H1 (cell line): ENCODE measurements around the gene UTP15. TPM values are rescaled to one million over a fixed set of nuclear protein-coding genes. Genes with fewer than 3 reads are reported as not detected.

Experiments
- CTCF ChIA-PET: fragments of 300-600 bp; sonication (Branson Sonifier 250); formaldehyde crosslinking; loops from one replicate; lab custom pipeline; 2021; ENCODE audit not compliant: partially characterized antibody; lab: Charles Lee
- POLR2A ChIA-PET: fragments of 300-600 bp; sonication (Branson Sonifier 250); formaldehyde crosslinking; loops from one replicate; lab custom pipeline; 2021; ENCODE audit warnings: inconsistent platforms; ENCODE audit not compliant: partially characterized antibody; lab: Charles Lee
- DNase-seq, 2 experiments: peaks; one replicate each; pipeline versions ENCODE4 v3.0.0 to v3.0.0-alpha.2; 2010 to 2022; ENCODE audit warnings: low spot score in 2 of 2, low read depth in 1 of 2, mixed read lengths in 1 of 2
- FAIRE-seq: peaks from 2 replicates; lab custom pipeline; 2011; peaks lifted over from hg19 to GRCh38; lab: Jason Lieb, UNC
- H2AFZ ChIP-seq: 2 replicates; pipeline ENCODE4 v1.8.1; 2012; ENCODE audit warnings: low read length, inconsistent platforms
- H2AK5ac ChIP-seq: 2 replicates; pipeline ENCODE4 v1.6.1; 2013; ENCODE audit warnings: low read depth, low read length
- H2BK120ac ChIP-seq: replicated peaks from 2 replicates; pipeline ENCODE3; 2013; ENCODE audit warnings: low read depth, low read length, inconsistent platforms
- H2BK12ac ChIP-seq: 2 replicates; pipeline ENCODE4 v1.6.1; 2013; ENCODE audit warnings: low read depth, low read length
- H2BK15ac ChIP-seq: 2 replicates; pipeline ENCODE4 v1.6.1; 2013; ENCODE audit warnings: low read length
- H2BK20ac ChIP-seq: 2 replicates; pipeline ENCODE4 v1.6.1; 2013; ENCODE audit warnings: low read length
- H2BK5ac ChIP-seq: 2 replicates; pipeline ENCODE4 v1.6.1; 2013; ENCODE audit warnings: low read depth, low read length
- H3K14ac ChIP-seq: 2 replicates; pipeline ENCODE4 v1.6.1; 2013; ENCODE audit warnings: inconsistent platforms; ENCODE audit not compliant: insufficient read length
- H3K18ac ChIP-seq: 2 replicates; pipeline ENCODE4 v1.6.1; 2013; ENCODE audit warnings: low read length; ENCODE audit errors: extremely low read depth
- H3K23ac ChIP-seq: 2 replicates; pipeline ENCODE4 v1.6.1; 2013; ENCODE audit warnings: inconsistent platforms; ENCODE audit not compliant: insufficient read length
- H3K23me2 ChIP-seq: 2 replicates; pipeline ENCODE4 v1.6.1; 2013; ENCODE audit warnings: low read depth, low read length
- H3K27ac ChIP-seq: 2 replicates; pipeline ENCODE4 v1.6.1; 2011; ENCODE audit warnings: low read depth, low read length, inconsistent platforms
- H3K27me3 ChIP-seq, 4 experiments: replicated peaks in 1 of 4; 1 replicate in 1 of 4; 2 replicates in 3 of 4; pipeline versions ENCODE4 v1.6.1 to v1.8.1; 2011 to 2013; ENCODE audit warnings: low read length in 3 of 4, mild to moderate bottlenecking in 3 of 4, inconsistent platforms in 2 of 4, mixed read lengths in 2 of 4, moderate library complexity in 1 of 4; ENCODE audit not compliant: control insufficient read depth in 3 of 4, insufficient read depth in 3 of 4; ENCODE audit errors: extremely low read depth in 1 of 4
- H3K36me3 ChIP-seq, 4 experiments: 2 replicates each; pipeline versions ENCODE4 v1.6.1 to v1.8.1; 2011 to 2013; ENCODE audit warnings: mild to moderate bottlenecking in 4 of 4, low read length in 3 of 4, moderate library complexity in 2 of 4, control low read depth in 1 of 4, inconsistent platforms in 1 of 4; ENCODE audit not compliant: insufficient read depth in 4 of 4, control insufficient read depth in 2 of 4
- H3K4ac ChIP-seq: replicated peaks from 2 replicates; pipeline ENCODE3; 2013; ENCODE audit warnings: low read length, low read depth, mixed read lengths, inconsistent platforms; ENCODE audit not compliant: insufficient read length
- H3K4me1 ChIP-seq, 4 experiments: replicated peaks in 1 of 4; 1 replicate in 1 of 4; 2 replicates in 3 of 4; pipeline versions ENCODE4 v1.6.1 to v1.8.1; 2011 to 2013; ENCODE audit warnings: low read length in 3 of 4, inconsistent platforms in 2 of 4, mixed read lengths in 1 of 4; ENCODE audit not compliant: insufficient read depth in 4 of 4, control insufficient read depth in 3 of 4
- H3K4me2 ChIP-seq, 2 experiments: 2 replicates each; pipeline versions ENCODE4 v1.6.1 to v1.8.1; 2011 to 2013; ENCODE audit warnings: low read depth in 2 of 2, low read length in 2 of 2, control low read depth in 1 of 2, inconsistent platforms in 1 of 2, mild to moderate bottlenecking in 1 of 2; ENCODE audit not compliant: insufficient read depth in 1 of 2
- H3K4me3 ChIP-seq, 4 experiments: fragments of 200-600, 300-600 bp in 1 of 4; sonication (generic), shearing (Covaris generic), sonication (Bioruptor Twin) in 1 of 4; 2 replicates each; pipeline versions ENCODE4 v1.5.1 to v1.8.1; 2011 to 2016; ENCODE audit warnings: low read length in 4 of 4, low read depth in 3 of 4, control low read depth in 2 of 4, inconsistent platforms in 2 of 4, mild to moderate bottlenecking in 2 of 4, mixed read lengths in 1 of 4, moderate library complexity in 1 of 4; ENCODE audit not compliant: insufficient read depth in 2 of 4; ENCODE audit errors: extremely low read depth in 1 of 4
- H3K56ac ChIP-seq: replicated peaks from 2 replicates; pipeline ENCODE3; 2013; ENCODE audit warnings: low read depth, mild to moderate bottlenecking, mixed read lengths, low read length, inconsistent platforms; ENCODE audit not compliant: insufficient read length
- H3K79me1 ChIP-seq: 2 replicates; pipeline ENCODE4 v1.6.1; 2013; ENCODE audit warnings: low read depth, low read length, control low read depth
- H3K79me2 ChIP-seq, 2 experiments: 2 replicates each; pipeline versions ENCODE4 v1.6.1 to v1.8.1; 2012 to 2013; ENCODE audit warnings: low read length in 2 of 2, mild to moderate bottlenecking in 2 of 2, inconsistent platforms in 1 of 2; ENCODE audit not compliant: insufficient read depth in 2 of 2, control insufficient read depth in 1 of 2
- H3K9ac ChIP-seq, 4 experiments: replicated peaks in 1 of 4; 1 replicate in 1 of 4; 2 replicates in 3 of 4; pipeline versions ENCODE4 v1.6.1 to v1.8.1; 2011 to 2013; ENCODE audit warnings: low read depth in 3 of 4, low read length in 3 of 4, control low read depth in 2 of 4, mild to moderate bottlenecking in 2 of 4, moderate library complexity in 2 of 4, inconsistent platforms in 1 of 4; ENCODE audit errors: extremely low read depth in 1 of 4
- H3K9me3 ChIP-seq, 2 experiments: 2 replicates each; pipeline versions ENCODE4 v1.6.1 to v1.8.1; 2012 to 2013; ENCODE audit warnings: mild to moderate bottlenecking in 2 of 2, moderate library complexity in 2 of 2, control low read depth in 1 of 2, inconsistent platforms in 1 of 2, low read depth in 1 of 2, low read length in 1 of 2, mixed read lengths in 1 of 2; ENCODE audit not compliant: insufficient read depth in 2 of 2
- H4K20me1 ChIP-seq, 2 experiments: replicated peaks in 1 of 2; 2 replicates each; pipeline versions ENCODE3 to v1.8.1; 2011 to 2013; ENCODE audit warnings: inconsistent platforms in 2 of 2, low read length in 2 of 2, mild to moderate bottlenecking in 1 of 2; ENCODE audit not compliant: insufficient read depth in 2 of 2, control insufficient read depth in 1 of 2
- H4K5ac ChIP-seq: 2 replicates; pipeline ENCODE4 v1.6.1; 2013; ENCODE audit warnings: low read length, low read depth, mixed read lengths, inconsistent platforms; ENCODE audit not compliant: insufficient read length
- H4K8ac ChIP-seq: 2 replicates; pipeline ENCODE4 v1.8.0; 2013; ENCODE audit warnings: mild to moderate bottlenecking, moderate library complexity, low read length, inconsistent platforms; ENCODE audit not compliant: insufficient read depth; ENCODE audit errors: extremely low read depth
- H4K91ac ChIP-seq: replicated peaks from 2 replicates; pipeline ENCODE3; 2013; ENCODE audit warnings: low read length, mixed read lengths, inconsistent platforms; ENCODE audit not compliant: insufficient read length
- CBX8 ChIP-seq: fragments of 300-800, 300-1000 bp; sonication (generic); IDR thresholded peaks from 2 replicates; pipeline ENCODE4 v1.7.1; 2016; ENCODE audit warnings: low read depth, low read length, borderline replicate concordance
- FOSL1 ChIP-seq: IDR thresholded peaks from 2 replicates; pipeline ENCODE4 v1.6.1; 2011; ENCODE audit warnings: mild to moderate bottlenecking, low read depth, low read length, moderate library complexity; ENCODE audit not compliant: insufficient read depth
- JUN ChIP-seq: IDR thresholded peaks from 2 replicates; pipeline ENCODE4 v1.6.1; 2011; ENCODE audit warnings: low read depth, mild to moderate bottlenecking, improper control_type of control experiment, low read length
- JUND ChIP-seq: IDR thresholded peaks from 2 replicates; pipeline ENCODE4 v1.6.1; 2011; ENCODE audit warnings: mild to moderate bottlenecking, improper control_type of control experiment, low read length
- MAFK ChIP-seq: IDR thresholded peaks from 2 replicates; pipeline ENCODE4 v1.6.1; 2012; ENCODE audit warnings: low read depth, mild to moderate bottlenecking, improper control_type of control experiment, low read length
- PHF8 ChIP-seq: fragments of 200-600 bp; sonication (generic); conservative IDR thresholded peaks from 2 replicates; pipeline ENCODE4 v1.7.1; 2012; ENCODE audit warnings: low read depth, mild to moderate bottlenecking, inconsistent platforms, low read length, moderate library complexity
- POLR2AphosphoS5 ChIP-seq: IDR thresholded peaks from 2 replicates; pipeline ENCODE4 v1.6.1; 2011; ENCODE audit warnings: low read depth, low read length
- SAP30 ChIP-seq: fragments of 300-600 bp; sonication (generic); IDR thresholded peaks from 2 replicates; pipeline ENCODE4 v1.7.1; 2012; ENCODE audit warnings: low read length, moderate library complexity, mild to moderate bottlenecking, inconsistent platforms; ENCODE audit not compliant: insufficient read depth, insufficient replicate concordance
- YY1 ChIP-seq: IDR thresholded peaks from 2 replicates; pipeline ENCODE4 v1.6.1; 2011; ENCODE audit warnings: low read depth, mild to moderate bottlenecking, low read length
- WGBS, 2 experiments: shearing (Covaris generic) in 1 of 2; methylation state at CpG; one replicate each; pipeline versions ENCODE4 v1.1.6 to v1.1.7; 2013 to 2015; ENCODE audit warnings: low lambda C conversion rate in 2 of 2, mixed read lengths in 2 of 2, inconsistent platforms in 1 of 2, low coverage in 1 of 2, missing lambda C conversion rate in 1 of 2; ENCODE audit not compliant: insufficient replicate concordance in 2 of 2, insufficient coverage in 1 of 2, insufficient read length in 1 of 2; ENCODE audit errors: extremely low coverage in 1 of 2, missing lambda C conversion rate in 1 of 2; 5-methylcytosine and 5-hydroxymethylcytosine counted together
- polyA plus RNA-seq, 7 experiments: library from polyadenylated mRNA; depleted of rRNA in 3 of 7; stranded (reverse) in 5 of 7; unstranded in 2 of 7; fragments of >200 nt in 5 of 7; fragments of 200-250 nt in 2 of 7; gene quantifications; 1 replicate in 5 of 7; 2 replicates in 1 of 7; 4 replicates in 1 of 7; pipeline versions ENCODE4 v1.2.1 to v1.2.3, GENCODE V29; 2011 to 2013; ENCODE audit warnings: missing spikeins in 2 of 7, mixed read lengths in 2 of 7
- total RNA-seq: library from RNA; stranded (reverse); fragmentation: NEBNext Ultra II Directional; extraction: Animal tissue kit (Norgen Biotek cat#: 25700); gene quantifications from 2 replicates; pipeline ENCODE4 v1.2.1, GENCODE V29; 2021

Gene UTP15
- total and polyA plus RNA-seq, 2 of the 8 experiments (the other 6 are each of a cell fraction or from before 2014, with no cell fraction given), result 14.3 to 33.6 TPM

DNA sequence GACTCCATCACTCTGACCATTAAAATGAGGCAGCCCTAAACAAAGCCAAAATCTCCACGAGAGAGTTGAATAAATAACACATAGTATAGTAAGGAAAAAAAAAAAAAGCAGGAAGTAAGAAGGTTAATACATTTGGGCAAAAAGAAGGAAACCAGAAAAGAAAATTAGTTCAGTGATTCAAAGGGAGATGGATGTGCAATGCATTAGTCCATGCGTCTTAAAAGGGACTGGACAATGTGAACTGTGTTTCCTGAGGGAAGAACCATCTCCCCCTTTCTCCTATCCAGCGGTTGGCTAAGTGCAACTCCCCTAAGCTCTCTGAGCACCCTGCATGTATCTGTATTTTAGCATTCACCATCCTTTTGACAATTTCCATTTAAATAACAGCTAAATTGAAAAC, 1.5 kb upstream of the UTP15 start:
- Histone ChIP-seq H3K4me2 (peak overlapping the region; percentile 75 to 97), H4K8ac (no peak overlapping the region), H2AK5ac (no peak overlapping the region), H4K5ac (no peak overlapping the region), H3K9ac (no peak overlapping the region), H2BK12ac (no peak overlapping the region), H3K23me2 (peaks cover 9% of the 10 kb centered on the region), H2BK15ac (no peak overlapping the region), H3K56ac (no peak overlapping the region), H3K36me3 (peaks cover 0 to 15% (median 5%) of the 10 kb centered on the region in 4 experiments; a peak in 4 of 8 replicates), H2BK120ac (no peak overlapping the region), H4K20me1 (no peaks in the 10 kb centered on the region), H3K79me2 (peaks cover 15 to 43% of the 10 kb centered on the region in 2 experiments), H2BK5ac (no peak overlapping the region), H3K14ac (no peak overlapping the region), H3K27ac (no peak overlapping the region), H2BK20ac (no peak overlapping the region), H3K4me3 (peak overlapping the region; percentile 85 to 99 (median 93); a peak in 7 of 8 replicates), H3K27me3 (no peaks in the 10 kb centered on the region), H3K9me3 (no peaks in the 10 kb centered on the region), H4K91ac (no peak overlapping the region), H3K4ac (no peak overlapping the region), H2AFZ (no peak overlapping the region), H3K79me1 (0 out of 2 replicates have a peak, but pooled peaks cover 3% of the 10 kb centered on the region), H3K23ac (no peak overlapping the region), H3K18ac (no peak overlapping the region), H3K4me1 (peaks cover 0 to 3% (median 0%) of the 10 kb centered on the region in 4 experiments; a peak in 1 of 7 replicates)
- ChIA-PET POLR2A (interaction anchor here (0.7 to 1.8 kb wide), 4 partner anchors 16 to 679 kb away, joined by 3 to 5 read pairs (median 3); no protein-coding TSS in a partner anchor), CTCF (interaction anchor here (0.6 to 2.9 kb wide), 7 partner anchors 16 to 229 kb away, joined by 3 to 12 read pairs (median 6); no protein-coding TSS in a partner anchor)
- DNase-seq (no peak), FAIRE-seq (no peak)
- WGBS, 2 experiments, result 75% methylated on average over 3 of the region's 3 CpGs; no CpG with 5 or more reads in 1 of the 2 experiments
- TF ChIP-seq YY1, result no peak
- no peak for TF ChIP-seq CBX8
- TF ChIP-seq FOSL1, result no peak
- TF ChIP-seq SAP30, result no peak
- no peak for TF ChIP-seq POLR2AphosphoS5
- no peak for TF ChIP-seq JUN
- TF ChIP-seq MAFK, result no peak
- no peak for TF ChIP-seq JUND
- TF ChIP-seq PHF8, result no peak
